OCI-LY1 (cell line): ENCODE measurements around the gene RERE.

Experiments used
- H2AFZ ChIP-seq: fragments of 200-600 bp; sonication (generic), shearing (Covaris generic); 2 replicates; pipeline ENCODE4 v1.6.0; 2014; ENCODE audit warnings: antibody characterized with exemption, mild to moderate bottlenecking, low read length
- H3F3A ChIP-seq: fragments of 200-600 bp; sonication (generic), shearing (Covaris generic); 2 replicates; pipeline ENCODE4 v1.6.0; 2014; ENCODE audit warnings: mild to moderate bottlenecking, antibody characterized with exemption, low read length, moderate library complexity; ENCODE audit not compliant: insufficient read depth
- H3K27ac ChIP-seq: fragments of 200-600 bp; sonication (generic); 2 replicates; pipeline ENCODE4 v1.5.1; 2014; ENCODE audit warnings: low read length, mixed run types, mild to moderate bottlenecking, low read depth; ENCODE audit not compliant: poor library complexity, severe bottlenecking
- H3K27me3 ChIP-seq: fragments of 200-600 bp; sonication (generic); 2 replicates; pipeline ENCODE4 v1.6.0; 2014; ENCODE audit warnings: antibody characterized with exemption, mild to moderate bottlenecking, low read length, moderate library complexity; ENCODE audit not compliant: insufficient read depth
- H3K36me3 ChIP-seq: fragments of 200-600 bp; sonication (generic); 2 replicates; pipeline ENCODE4 v1.6.1; 2014; ENCODE audit warnings: mild to moderate bottlenecking, antibody characterized with exemption, low read length, moderate library complexity, mixed read lengths; ENCODE audit not compliant: insufficient read depth
- H3K4me1 ChIP-seq: fragments of 200-600 bp; sonication (generic); 2 replicates; pipeline ENCODE4 v1.5.1; 2014; ENCODE audit warnings: mild to moderate bottlenecking, low read length, moderate library complexity; ENCODE audit not compliant: insufficient read depth, severe bottlenecking
- H3K4me2 ChIP-seq: fragments of 200-600 bp; sonication (generic), shearing (Covaris generic); 2 replicates; pipeline ENCODE4 v1.6.1; 2014; ENCODE audit warnings: low read length
- H3K4me3 ChIP-seq: fragments of 200-600 bp; sonication (generic); 2 replicates; pipeline ENCODE4 v1.5.1; 2014; ENCODE audit warnings: low read length, low read depth, mild to moderate bottlenecking, mixed read lengths; ENCODE audit not compliant: poor library complexity, severe bottlenecking
- H3K79me2 ChIP-seq: fragments of 200-600 bp; shearing (Covaris generic); 2 replicates; pipeline ENCODE4 v1.6.1; 2016; ENCODE audit warnings: mixed run types, low read length, mixed read lengths; ENCODE audit not compliant: insufficient read depth
- H3K9ac ChIP-seq: fragments of 200-600 bp; sonication (generic), shearing (Covaris generic); 2 replicates; pipeline ENCODE4 v1.6.1; 2014; ENCODE audit warnings: mild to moderate bottlenecking, low read length, mixed read lengths
- H3K9me2 ChIP-seq: fragments of 200-600 bp; sonication (generic), shearing (Covaris generic); 2 replicates; pipeline ENCODE4 v1.6.1; 2014; ENCODE audit warnings: low read depth, mild to moderate bottlenecking, low read length, mixed read lengths
- H3K9me3 ChIP-seq: fragments of 200-600 bp; shearing (Covaris generic); 2 replicates; pipeline ENCODE4 v1.6.1; 2014; ENCODE audit warnings: low read length, mixed read lengths
- H4K20me1 ChIP-seq: fragments of 200-600 bp; sonication (generic), shearing (Covaris generic); 2 replicates; pipeline ENCODE4 v1.6.0; 2016; ENCODE audit warnings: mild to moderate bottlenecking, low read length; ENCODE audit not compliant: insufficient read depth
- EZH2 ChIP-seq: fragments of 200-600 bp; sonication (generic), shearing (Covaris generic); IDR thresholded peaks from 2 replicates; pipeline ENCODE4 v1.8.0; 2017; ENCODE audit warnings: borderline replicate concordance, mixed run types, mild to moderate bottlenecking, antibody characterized with exemption, low read length, moderate library complexity, mixed read lengths
- TF ChIP-seq, protein P1 (sequence below): fragments of 200-600 bp; sonication (generic), shearing (Covaris generic); IDR thresholded peaks from 2 replicates; pipeline ENCODE4 v1.5.1; 2017; ENCODE audit warnings: mild to moderate bottlenecking, antibody characterized with exemption, low read length, moderate library complexity, mixed read lengths

Gene RERE

DNA sequence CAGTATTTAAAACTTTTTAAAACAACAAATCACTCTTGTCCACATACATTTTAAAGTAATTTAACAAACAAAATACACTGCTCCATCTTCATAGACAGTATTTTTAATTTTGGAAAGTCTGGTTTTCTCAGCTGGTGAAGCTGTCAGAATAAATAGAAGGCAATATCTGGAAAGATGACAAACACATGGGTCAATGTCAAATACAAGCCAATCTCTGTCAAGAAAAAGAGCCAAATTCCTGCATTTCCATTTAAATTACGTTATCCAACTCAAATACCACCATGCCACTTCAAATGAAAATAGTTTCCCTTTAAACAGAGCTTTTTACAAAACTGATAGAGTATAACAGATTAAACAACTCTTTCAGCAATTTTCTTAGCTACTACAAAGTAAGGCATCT, 176.5 kb downstream of the RERE start:
- Histone ChIP-seq H4K20me1 (no peaks in the 10 kb centered on the region), H3K4me3 (no peak overlapping the region), H3K4me1 (peaks cover 12% of the 10 kb centered on the region), H3K9ac (no peak overlapping the region), H3K27me3 (no peaks in the 10 kb centered on the region), H3K27ac (no peak overlapping the region), H3K9me2 (no peaks in the 10 kb centered on the region), H3K36me3 (no peaks in the 10 kb centered on the region), H2AFZ (no peak overlapping the region), H3K9me3 (no peaks in the 10 kb centered on the region), H3K4me2 (no peak overlapping the region), H3F3A (no peaks in the 10 kb centered on the region), H3K79me2 (no peaks in the 10 kb centered on the region)
- no peak for TF ChIP-seq EZH2

DNA sequence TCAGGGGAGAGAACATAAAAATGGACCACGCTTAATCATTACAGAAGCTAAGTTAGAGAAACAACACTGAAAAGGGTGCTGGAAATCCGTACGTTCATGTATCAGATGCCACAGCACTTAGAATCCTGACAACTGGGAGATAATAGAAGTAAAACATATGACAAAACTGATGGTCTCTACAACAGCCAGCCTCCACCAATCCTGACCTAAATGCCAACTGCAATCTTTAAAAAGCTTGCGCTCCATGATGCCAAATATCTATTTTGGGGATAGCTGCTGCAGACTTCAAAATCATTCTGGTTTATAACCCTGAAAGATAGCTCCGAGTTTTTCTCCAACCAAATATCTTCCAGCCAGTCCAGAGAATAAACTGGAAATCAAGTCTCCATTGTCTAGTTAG, 178.3 kb downstream of the RERE start:
- no peak for TF ChIP-seq EZH2
- TF ChIP-seq, protein P1, sequence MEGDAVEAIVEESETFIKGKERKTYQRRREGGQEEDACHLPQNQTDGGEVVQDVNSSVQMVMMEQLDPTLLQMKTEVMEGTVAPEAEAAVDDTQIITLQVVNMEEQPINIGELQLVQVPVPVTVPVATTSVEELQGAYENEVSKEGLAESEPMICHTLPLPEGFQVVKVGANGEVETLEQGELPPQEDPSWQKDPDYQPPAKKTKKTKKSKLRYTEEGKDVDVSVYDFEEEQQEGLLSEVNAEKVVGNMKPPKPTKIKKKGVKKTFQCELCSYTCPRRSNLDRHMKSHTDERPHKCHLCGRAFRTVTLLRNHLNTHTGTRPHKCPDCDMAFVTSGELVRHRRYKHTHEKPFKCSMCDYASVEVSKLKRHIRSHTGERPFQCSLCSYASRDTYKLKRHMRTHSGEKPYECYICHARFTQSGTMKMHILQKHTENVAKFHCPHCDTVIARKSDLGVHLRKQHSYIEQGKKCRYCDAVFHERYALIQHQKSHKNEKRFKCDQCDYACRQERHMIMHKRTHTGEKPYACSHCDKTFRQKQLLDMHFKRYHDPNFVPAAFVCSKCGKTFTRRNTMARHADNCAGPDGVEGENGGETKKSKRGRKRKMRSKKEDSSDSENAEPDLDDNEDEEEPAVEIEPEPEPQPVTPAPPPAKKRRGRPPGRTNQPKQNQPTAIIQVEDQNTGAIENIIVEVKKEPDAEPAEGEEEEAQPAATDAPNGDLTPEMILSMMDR, result no peak
- H3K4me1 ChIP-seq, result peaks cover 12% of the 10 kb centered on the region
- no peaks in the 10 kb centered on the region for H4K20me1 ChIP-seq
- no peak overlapping the region for H3K4me2 ChIP-seq
- no peak overlapping the region for H3K4me3 ChIP-seq
- H3F3A ChIP-seq, result no peaks in the 10 kb centered on the region
- no peaks in the 10 kb centered on the region for H3K36me3 ChIP-seq
- no peak overlapping the region for H3K9ac ChIP-seq
- H3K27ac ChIP-seq, result no peak overlapping the region
- no peaks in the 10 kb centered on the region for H3K9me2 ChIP-seq
- no peak overlapping the region for H2AFZ ChIP-seq
- H3K9me3 ChIP-seq, result no peaks in the 10 kb centered on the region
- H3K27me3 ChIP-seq, result no peaks in the 10 kb centered on the region
- no peaks in the 10 kb centered on the region for H3K79me2 ChIP-seq

DNA sequence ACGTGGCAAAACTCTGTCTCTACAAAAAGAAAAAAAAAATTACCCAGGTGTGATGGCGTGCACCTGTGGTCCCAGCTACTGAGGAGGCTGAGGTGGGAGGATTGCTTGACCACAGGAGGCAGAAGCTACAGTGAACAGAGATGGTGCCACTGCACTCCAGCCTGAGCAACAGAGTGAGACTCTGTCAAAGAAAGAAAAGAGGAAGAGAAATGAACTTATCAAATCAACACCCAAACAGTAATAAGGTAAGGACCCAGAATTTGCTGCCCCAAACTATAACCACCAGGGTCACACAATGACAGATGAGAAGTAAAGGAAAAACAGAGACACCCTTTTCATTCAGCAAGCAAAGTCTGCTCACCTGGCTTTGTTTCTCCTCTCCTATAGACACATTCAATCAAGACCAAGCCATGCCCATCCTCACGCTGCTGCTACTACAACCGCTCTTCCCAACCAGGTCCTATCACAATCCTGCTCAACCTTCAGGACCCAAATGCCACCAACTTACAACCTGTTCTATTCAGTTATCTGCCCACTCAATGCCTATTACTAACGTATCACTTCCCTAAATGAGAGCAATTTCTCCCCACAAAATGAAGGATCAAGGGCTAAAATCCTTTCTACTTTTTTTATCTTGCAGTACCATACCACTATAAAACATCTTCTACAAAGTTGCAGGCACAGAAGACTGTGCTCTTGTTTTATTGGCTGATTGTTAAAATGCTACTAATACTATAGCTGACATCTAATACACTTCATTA, 183.5 kb downstream of the RERE start:
- H4K20me1 ChIP-seq, result no peaks in the 10 kb centered on the region; the same call in 1 of the 2 replicates
- H3K9me3 ChIP-seq, result no peaks in the 10 kb centered on the region
- no peak overlapping the region for H2AFZ ChIP-seq
- no peak overlapping the region for H3K9ac ChIP-seq
- H3K4me3 ChIP-seq, result no peak overlapping the region
- H3K4me2 ChIP-seq, result no peak overlapping the region
- H3K27ac ChIP-seq, result no peak overlapping the region
- no peaks in the 10 kb centered on the region for H3K9me2 ChIP-seq
- no peaks in the 10 kb centered on the region for H3K36me3 ChIP-seq
- H3K4me1 ChIP-seq, result peaks cover 13% of the 10 kb centered on the region
- H3K27me3 ChIP-seq, result no peaks in the 10 kb centered on the region
- H3K79me2 ChIP-seq, result no peaks in the 10 kb centered on the region
- TF ChIP-seq, protein P1, result no peak
- no peak for TF ChIP-seq EZH2
- no peaks in the 10 kb centered on the region for H3F3A ChIP-seq

DNA sequence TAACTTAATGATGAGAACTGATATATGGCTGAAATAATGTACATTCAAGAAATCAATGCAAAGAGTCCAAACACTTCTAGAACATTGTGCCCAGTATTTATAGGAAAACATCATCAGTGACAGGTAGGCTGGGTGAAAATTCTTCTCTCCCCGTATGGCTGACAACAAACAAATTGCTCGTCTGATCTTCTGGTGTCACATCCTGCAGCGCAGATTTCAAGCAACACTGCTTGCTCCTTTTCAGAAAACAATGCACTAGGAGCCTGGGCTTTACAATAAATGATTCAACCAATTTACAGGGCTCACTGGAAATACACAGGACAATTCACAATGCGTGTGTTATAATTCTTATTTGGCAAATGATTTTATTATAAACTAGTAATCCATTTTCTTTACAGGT, 185.3 kb downstream of the RERE start:
- H3K9ac ChIP-seq, result no peak overlapping the region
- H3K9me3 ChIP-seq, result no peaks in the 10 kb centered on the region
- no peak overlapping the region for H3K4me3 ChIP-seq
- H3K27me3 ChIP-seq, result no peaks in the 10 kb centered on the region
- H3K4me2 ChIP-seq, result no peak overlapping the region
- no peaks in the 10 kb centered on the region for H3K36me3 ChIP-seq
- TF ChIP-seq, protein P1, result no peak
- no peak for TF ChIP-seq EZH2
- no peaks in the 10 kb centered on the region for H3F3A ChIP-seq
- no peaks in the 10 kb centered on the region; the same call in 1 of the 2 replicates for H4K20me1 ChIP-seq
- H3K9me2 ChIP-seq, result no peaks in the 10 kb centered on the region
- H3K4me1 ChIP-seq, result peaks cover 14% of the 10 kb centered on the region
- no peaks in the 10 kb centered on the region for H3K79me2 ChIP-seq
- no peak overlapping the region for H2AFZ ChIP-seq
- no peak overlapping the region for H3K27ac ChIP-seq
